GM23338 (cell line): ENCODE results near the gene SARNP. TPM values are rescaled to one million over a fixed set of nuclear protein-coding genes. Genes with fewer than 3 reads are reported as not detected.

Source experiments
- ATAC-seq: fragments of 200-7000 bp; cut with Tn5 transposase; 3 replicates; pipeline ENCODE4 v1.9.1; 2020
- DNase-seq: peaks from one replicate; pipeline ENCODE4 v3.0.0-alpha.2; 2015; ENCODE audit warnings: low spot score
- H2AFZ ChIP-seq: fragments of 200-600 bp; sonication (generic); 2 replicates; pipeline ENCODE4 v1.8.0; 2016; ENCODE audit warnings: antibody characterized with exemption, mild to moderate bottlenecking, moderate library complexity
- H3F3A ChIP-seq: fragments of 200-600 bp; sonication (generic); replicated peaks from 2 replicates; pipeline ENCODE4 v1.8.0; 2017; ENCODE audit warnings: antibody characterized with exemption, mixed run types, low read depth
- H3K27ac ChIP-seq: fragments of 200-600 bp; sonication (generic); 2 replicates; pipeline ENCODE4 v1.6.1; 2016; ENCODE audit warnings: low read depth
- H3K27me3 ChIP-seq: fragments of 200-600 bp; sonication (generic); 2 replicates; pipeline ENCODE4 v1.8.0; 2016; ENCODE audit warnings: mild to moderate bottlenecking, mixed run types, moderate library complexity; ENCODE audit not compliant: insufficient read depth
- H3K36me3 ChIP-seq: fragments of 200-600 bp; sonication (generic); 2 replicates; pipeline ENCODE4 v1.8.0; 2016; ENCODE audit warnings: mild to moderate bottlenecking; ENCODE audit not compliant: insufficient read depth
- H3K4me1 ChIP-seq: fragments of 200-600 bp; sonication (generic); 2 replicates; pipeline ENCODE4 v1.8.0; 2016; ENCODE audit warnings: mild to moderate bottlenecking, moderate library complexity; ENCODE audit not compliant: insufficient read depth
- H3K4me2 ChIP-seq: fragments of 200-600 bp; sonication (generic); 2 replicates; pipeline ENCODE4 v1.7.1; 2017; ENCODE audit warnings: mixed run types
- H3K4me3 ChIP-seq: fragments of 200-600 bp; sonication (generic); 2 replicates; pipeline ENCODE4 v1.6.1; 2016; ENCODE audit warnings: mixed run types
- H3K79me2 ChIP-seq: fragments of 200-600 bp; sonication (generic); replicated peaks from 2 replicates; pipeline ENCODE4 v1.8.0; 2017; ENCODE audit warnings: mild to moderate bottlenecking; ENCODE audit not compliant: insufficient read depth
- H3K9me2 ChIP-seq: fragments of 200-600 bp; sonication (generic); 2 replicates; pipeline ENCODE4 v1.8.0; 2017; ENCODE audit not compliant: insufficient read depth
- H4K20me1 ChIP-seq: fragments of 200-600 bp; sonication (generic); replicated peaks from 2 replicates; pipeline ENCODE4 v1.8.0; 2017; ENCODE audit warnings: mild to moderate bottlenecking; ENCODE audit not compliant: insufficient read depth
- H3K27ac Mint-ChIP-seq: 2 replicates; pipeline ENCODE4 v1.8.0; 2020; ENCODE audit warnings: inconsistent platforms, mild to moderate bottlenecking, moderate library complexity, mixed read lengths
- H3K27me3 Mint-ChIP-seq: 3 replicates; pipeline ENCODE4 v1.8.0; 2022; ENCODE audit warnings: low read depth, mild to moderate bottlenecking, moderate library complexity, mixed read lengths, inconsistent platforms; ENCODE audit not compliant: insufficient read depth, poor library complexity
- H3K36me3 Mint-ChIP-seq: 3 replicates; pipeline ENCODE4 v1.8.0; 2021; ENCODE audit warnings: low read depth, mild to moderate bottlenecking, inconsistent platforms, moderate library complexity, mixed read lengths
- H3K4me1 Mint-ChIP-seq: 3 replicates; pipeline ENCODE4 v1.8.0; 2020; ENCODE audit warnings: mild to moderate bottlenecking, inconsistent platforms, mixed read lengths
- H3K4me3 Mint-ChIP-seq: 3 replicates; pipeline ENCODE4 v1.8.0; 2021; ENCODE audit warnings: moderate library complexity, mild to moderate bottlenecking, inconsistent platforms, mixed read lengths
- H3K9me3 Mint-ChIP-seq: 3 replicates; pipeline ENCODE4 v1.8.0; 2020; ENCODE audit warnings: moderate library complexity, mild to moderate bottlenecking, inconsistent platforms, mixed read lengths
- CREB1 ChIP-seq: fragments of 250-450 bp; sonication (Bioruptor Pico); IDR thresholded peaks from 2 replicates; pipeline ENCODE4 v1.5.0; 2020; ENCODE audit warnings: low read depth, mild to moderate bottlenecking, moderate library complexity
- ETS1 ChIP-seq: IDR thresholded peaks from 2 replicates; pipeline ENCODE4 v1.6.1; 2016; ENCODE audit warnings: antibody characterized with exemption
- EZH2 ChIP-seq: fragments of 200-600 bp; sonication (generic); IDR thresholded peaks from one replicate; pipeline ENCODE4 v1.8.0; 2017; ENCODE audit warnings: antibody characterized with exemption, mild to moderate bottlenecking, low read depth; ENCODE audit not compliant: unreplicated experiment
- EZH2phosphoT487 ChIP-seq: fragments of 200-600 bp; sonication (generic); IDR thresholded peaks from one replicate; pipeline ENCODE4 v1.8.1; 2018; ENCODE audit warnings: antibody characterized with exemption; ENCODE audit not compliant: unreplicated experiment
- JUNB ChIP-seq: IDR thresholded peaks from one replicate; pipeline ENCODE4 v1.6.1; 2016; ENCODE audit warnings: antibody characterized with exemption; ENCODE audit not compliant: unreplicated experiment
- ZNF114 ChIP-seq: fragments of 250-450 bp; sonication (Bioruptor Pico); IDR thresholded peaks from 2 replicates; pipeline ENCODE4 v1.5.0; 2020; ENCODE audit warnings: mild to moderate bottlenecking, moderate library complexity
- ZNF331 ChIP-seq: fragments of 250-450 bp; sonication (Bioruptor Pico); IDR thresholded peaks from 2 replicates; pipeline ENCODE4 v1.5.0; 2020; ENCODE audit warnings: low read depth, mild to moderate bottlenecking, moderate library complexity
- polyA plus RNA-seq: library from polyadenylated mRNA; unstranded; fragments of >200 nt; fragmentation: Nextera tagmentation; extraction: Ambion mirVana; gene quantifications from 2 replicates; pipeline ENCODE4 v1.2.1, GENCODE V29; 2016
- total RNA-seq: library from RNA; depleted of rRNA; stranded (reverse); fragments of >200 nt; shearing (Covaris generic); gene quantifications from 2 replicates; pipeline ENCODE4 v1.2.3, GENCODE V29; 2014
- TF ChIP-seq, protein P1 (sequence below): fragments of 250-450 bp; sonication (Bioruptor Pico); IDR thresholded peaks from 2 replicates; pipeline ENCODE4 v1.5.0; 2020; ENCODE audit warnings: mild to moderate bottlenecking, moderate library complexity
- TF ChIP-seq, protein P2 (sequence below), 2 experiments: fragments of 200-600 bp in 1 of 2; sonication (generic) in 1 of 2; conservative IDR thresholded peaks; 2 replicates each; pipeline versions ENCODE4 v1.5.1 to v1.6.1; 2016 to 2017; ENCODE audit warnings: antibody characterized with exemption in 2 of 2, low read depth in 2 of 2, mild to moderate bottlenecking in 2 of 2, moderate library complexity in 1 of 2

The SARNP gene
- total and polyA plus RNA-seq, 2 experiments from 2014 or later, result 96.0 to 313 TPM

- TF ChIP-seq, protein P1, sequence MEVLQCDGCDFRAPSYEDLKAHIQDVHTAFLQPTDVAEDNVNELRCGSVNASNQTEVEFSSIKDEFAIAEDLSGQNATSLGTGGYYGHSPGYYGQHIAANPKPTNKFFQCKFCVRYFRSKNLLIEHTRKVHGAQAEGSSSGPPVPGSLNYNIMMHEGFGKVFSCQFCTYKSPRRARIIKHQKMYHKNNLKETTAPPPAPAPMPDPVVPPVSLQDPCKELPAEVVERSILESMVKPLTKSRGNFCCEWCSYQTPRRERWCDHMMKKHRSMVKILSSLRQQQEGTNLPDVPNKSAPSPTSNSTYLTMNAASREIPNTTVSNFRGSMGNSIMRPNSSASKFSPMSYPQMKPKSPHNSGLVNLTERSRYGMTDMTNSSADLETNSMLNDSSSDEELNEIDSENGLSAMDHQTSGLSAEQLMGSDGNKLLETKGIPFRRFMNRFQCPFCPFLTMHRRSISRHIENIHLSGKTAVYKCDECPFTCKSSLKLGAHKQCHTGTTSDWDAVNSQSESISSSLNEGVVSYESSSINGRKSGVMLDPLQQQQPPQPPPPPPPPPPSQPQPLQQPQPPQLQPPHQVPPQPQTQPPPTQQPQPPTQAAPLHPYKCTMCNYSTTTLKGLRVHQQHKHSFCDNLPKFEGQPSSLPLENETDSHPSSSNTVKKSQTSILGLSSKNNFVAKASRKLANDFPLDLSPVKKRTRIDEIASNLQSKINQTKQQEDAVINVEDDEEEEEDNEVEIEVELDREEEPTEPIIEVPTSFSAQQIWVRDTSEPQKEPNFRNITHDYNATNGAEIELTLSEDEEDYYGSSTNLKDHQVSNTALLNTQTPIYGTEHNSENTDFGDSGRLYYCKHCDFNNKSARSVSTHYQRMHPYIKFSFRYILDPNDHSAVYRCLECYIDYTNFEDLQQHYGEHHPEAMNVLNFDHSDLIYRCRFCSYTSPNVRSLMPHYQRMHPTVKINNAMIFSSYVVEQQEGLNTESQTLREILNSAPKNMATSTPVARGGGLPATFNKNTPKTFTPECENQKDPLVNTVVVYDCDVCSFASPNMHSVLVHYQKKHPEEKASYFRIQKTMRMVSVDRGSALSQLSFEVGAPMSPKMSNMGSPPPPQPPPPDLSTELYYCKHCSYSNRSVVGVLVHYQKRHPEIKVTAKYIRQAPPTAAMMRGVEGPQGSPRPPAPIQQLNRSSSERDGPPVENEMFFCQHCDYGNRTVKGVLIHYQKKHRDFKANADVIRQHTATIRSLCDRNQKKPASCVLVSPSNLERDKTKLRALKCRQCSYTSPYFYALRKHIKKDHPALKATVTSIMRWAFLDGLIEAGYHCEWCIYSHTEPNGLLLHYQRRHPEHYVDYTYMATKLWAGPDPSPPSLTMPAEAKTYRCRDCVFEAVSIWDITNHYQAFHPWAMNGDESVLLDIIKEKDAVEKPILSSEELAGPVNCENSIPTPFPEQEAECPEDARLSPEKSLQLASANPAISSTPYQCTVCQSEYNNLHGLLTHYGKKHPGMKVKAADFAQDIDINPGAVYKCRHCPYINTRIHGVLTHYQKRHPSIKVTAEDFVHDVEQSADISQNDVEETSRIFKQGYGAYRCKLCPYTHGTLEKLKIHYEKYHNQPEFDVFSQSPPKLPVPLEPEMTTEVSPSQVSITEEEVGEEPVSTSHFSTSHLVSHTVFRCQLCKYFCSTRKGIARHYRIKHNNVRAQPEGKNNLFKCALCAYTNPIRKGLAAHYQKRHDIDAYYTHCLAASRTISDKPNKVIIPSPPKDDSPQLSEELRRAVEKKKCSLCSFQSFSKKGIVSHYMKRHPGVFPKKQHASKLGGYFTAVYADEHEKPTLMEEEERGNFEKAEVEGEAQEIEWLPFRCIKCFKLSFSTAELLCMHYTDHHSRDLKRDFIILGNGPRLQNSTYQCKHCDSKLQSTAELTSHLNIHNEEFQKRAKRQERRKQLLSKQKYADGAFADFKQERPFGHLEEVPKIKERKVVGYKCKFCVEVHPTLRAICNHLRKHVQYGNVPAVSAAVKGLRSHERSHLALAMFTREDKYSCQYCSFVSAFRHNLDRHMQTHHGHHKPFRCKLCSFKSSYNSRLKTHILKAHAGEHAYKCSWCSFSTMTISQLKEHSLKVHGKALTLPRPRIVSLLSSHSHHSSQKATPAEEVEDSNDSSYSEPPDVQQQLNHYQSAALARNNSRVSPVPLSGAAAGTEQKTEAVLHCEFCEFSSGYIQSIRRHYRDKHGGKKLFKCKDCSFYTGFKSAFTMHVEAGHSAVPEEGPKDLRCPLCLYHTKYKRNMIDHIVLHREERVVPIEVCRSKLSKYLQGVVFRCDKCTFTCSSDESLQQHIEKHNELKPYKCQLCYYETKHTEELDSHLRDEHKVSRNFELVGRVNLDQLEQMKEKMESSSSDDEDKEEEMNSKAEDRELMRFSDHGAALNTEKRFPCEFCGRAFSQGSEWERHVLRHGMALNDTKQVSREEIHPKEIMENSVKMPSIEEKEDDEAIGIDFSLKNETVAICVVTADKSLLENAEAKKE, result peak; percentile 39; the same call in 1 of the 2 replicates
- TF ChIP-seq, protein P2, sequence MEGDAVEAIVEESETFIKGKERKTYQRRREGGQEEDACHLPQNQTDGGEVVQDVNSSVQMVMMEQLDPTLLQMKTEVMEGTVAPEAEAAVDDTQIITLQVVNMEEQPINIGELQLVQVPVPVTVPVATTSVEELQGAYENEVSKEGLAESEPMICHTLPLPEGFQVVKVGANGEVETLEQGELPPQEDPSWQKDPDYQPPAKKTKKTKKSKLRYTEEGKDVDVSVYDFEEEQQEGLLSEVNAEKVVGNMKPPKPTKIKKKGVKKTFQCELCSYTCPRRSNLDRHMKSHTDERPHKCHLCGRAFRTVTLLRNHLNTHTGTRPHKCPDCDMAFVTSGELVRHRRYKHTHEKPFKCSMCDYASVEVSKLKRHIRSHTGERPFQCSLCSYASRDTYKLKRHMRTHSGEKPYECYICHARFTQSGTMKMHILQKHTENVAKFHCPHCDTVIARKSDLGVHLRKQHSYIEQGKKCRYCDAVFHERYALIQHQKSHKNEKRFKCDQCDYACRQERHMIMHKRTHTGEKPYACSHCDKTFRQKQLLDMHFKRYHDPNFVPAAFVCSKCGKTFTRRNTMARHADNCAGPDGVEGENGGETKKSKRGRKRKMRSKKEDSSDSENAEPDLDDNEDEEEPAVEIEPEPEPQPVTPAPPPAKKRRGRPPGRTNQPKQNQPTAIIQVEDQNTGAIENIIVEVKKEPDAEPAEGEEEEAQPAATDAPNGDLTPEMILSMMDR (conservative IDR thresholded peaks at IDR 0.05; ENCODE audit: low read depth in 2 of 2), result peak; percentile 98 to 100
- TF ChIP-seq CREB1 (CRISPR knock-in tag), result peak; percentile 66
- TF ChIP-seq JUNB, result no peak
Observed at GRCh38 chr12:55736780-55737580, 80.5 kb downstream of the SARNP start (continued).

DNA sequence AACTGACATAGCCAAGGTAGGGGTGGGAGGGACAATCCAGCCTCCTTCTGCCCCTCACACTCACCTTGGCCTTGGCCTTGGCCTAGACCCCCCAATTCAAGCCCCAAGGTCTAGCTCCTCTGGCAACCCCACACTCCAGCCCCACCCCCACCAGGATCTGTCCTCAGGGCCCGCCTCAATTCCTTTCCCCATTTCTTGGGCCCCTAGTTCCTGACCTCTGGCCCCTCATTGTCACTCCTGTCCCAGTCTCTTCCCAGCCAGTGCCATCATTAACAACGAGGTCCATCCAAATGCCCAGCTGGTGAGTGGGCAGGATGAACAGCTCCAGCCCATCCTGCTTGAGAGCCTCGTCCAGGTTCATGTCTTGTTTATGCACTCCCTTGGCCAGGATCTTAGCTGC is 81.4 kb downstream of the SARNP start:
- ATAC-seq, result no peak
- Histone ChIP-seq H3K4me1 (peaks cover 13% of the 10 kb centered on the region; the same call in 1 of the 2 replicates), H3K27ac (no peak overlapping the region), H3K27me3 (no peaks in the 10 kb centered on the region), H3K36me3 (no peaks in the 10 kb centered on the region), H3F3A (no peaks in the 10 kb centered on the region), H4K20me1 (no peaks in the 10 kb centered on the region), H2AFZ (no peak overlapping the region), H3K4me2 (no peak overlapping the region), H3K79me2 (no peaks in the 10 kb centered on the region; the same call in 1 of the 2 replicates), H3K9me2 (no peaks in the 10 kb centered on the region), H3K4me3 (no peak overlapping the region)
- Mint-ChIP-seq H3K27ac (no peak overlapping the region; the same call in 1 of the 2 replicates), H3K36me3 (no peaks in the 10 kb centered on the region), H3K4me1 (peaks cover 23% of the 10 kb centered on the region; the same call in 2 of the 3 replicates), H3K4me3 (no peak overlapping the region; the same call in 2 of the 3 replicates), H3K27me3 (peaks cover 12% of the 10 kb centered on the region), H3K9me3 (no peaks in the 10 kb centered on the region; the same call in 2 of the 3 replicates)
- DNase-seq, result no peak
- TF ChIP-seq ZNF114, result no peak
- no peak for TF ChIP-seq JUNB
- TF ChIP-seq ETS1, result no peak
- no peak for TF ChIP-seq ZNF331 (CRISPR knock-in tag)
- TF ChIP-seq, protein P2 (conservative IDR thresholded peaks at IDR 0.05; ENCODE audit: low read depth in 2 of 2), result no peak
- TF ChIP-seq EZH2, result no peak
- no peak for TF ChIP-seq EZH2phosphoT487
